Measurements from ENCODE around the gene CA5B. TPM values are rescaled to one million over a fixed set of nuclear protein-coding genes. Genes with fewer than 3 reads are reported as not detected.
A peak's percentile ranks its signal among the peaks of the same experiment; 100 is the strongest.
"Not testable (repeated sequence)": the region's sequence is repeated elsewhere in the genome, so short reads cannot be mapped to it uniquely, and the experiment has no call there.

CA5B gene, protein sequence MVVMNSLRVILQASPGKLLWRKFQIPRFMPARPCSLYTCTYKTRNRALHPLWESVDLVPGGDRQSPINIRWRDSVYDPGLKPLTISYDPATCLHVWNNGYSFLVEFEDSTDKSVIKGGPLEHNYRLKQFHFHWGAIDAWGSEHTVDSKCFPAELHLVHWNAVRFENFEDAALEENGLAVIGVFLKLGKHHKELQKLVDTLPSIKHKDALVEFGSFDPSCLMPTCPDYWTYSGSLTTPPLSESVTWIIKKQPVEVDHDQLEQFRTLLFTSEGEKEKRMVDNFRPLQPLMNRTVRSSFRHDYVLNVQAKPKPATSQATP
- 1 to 10 TPM; 1.5 to 1.6 TPM for polyA plus RNA-seq

DNA sequence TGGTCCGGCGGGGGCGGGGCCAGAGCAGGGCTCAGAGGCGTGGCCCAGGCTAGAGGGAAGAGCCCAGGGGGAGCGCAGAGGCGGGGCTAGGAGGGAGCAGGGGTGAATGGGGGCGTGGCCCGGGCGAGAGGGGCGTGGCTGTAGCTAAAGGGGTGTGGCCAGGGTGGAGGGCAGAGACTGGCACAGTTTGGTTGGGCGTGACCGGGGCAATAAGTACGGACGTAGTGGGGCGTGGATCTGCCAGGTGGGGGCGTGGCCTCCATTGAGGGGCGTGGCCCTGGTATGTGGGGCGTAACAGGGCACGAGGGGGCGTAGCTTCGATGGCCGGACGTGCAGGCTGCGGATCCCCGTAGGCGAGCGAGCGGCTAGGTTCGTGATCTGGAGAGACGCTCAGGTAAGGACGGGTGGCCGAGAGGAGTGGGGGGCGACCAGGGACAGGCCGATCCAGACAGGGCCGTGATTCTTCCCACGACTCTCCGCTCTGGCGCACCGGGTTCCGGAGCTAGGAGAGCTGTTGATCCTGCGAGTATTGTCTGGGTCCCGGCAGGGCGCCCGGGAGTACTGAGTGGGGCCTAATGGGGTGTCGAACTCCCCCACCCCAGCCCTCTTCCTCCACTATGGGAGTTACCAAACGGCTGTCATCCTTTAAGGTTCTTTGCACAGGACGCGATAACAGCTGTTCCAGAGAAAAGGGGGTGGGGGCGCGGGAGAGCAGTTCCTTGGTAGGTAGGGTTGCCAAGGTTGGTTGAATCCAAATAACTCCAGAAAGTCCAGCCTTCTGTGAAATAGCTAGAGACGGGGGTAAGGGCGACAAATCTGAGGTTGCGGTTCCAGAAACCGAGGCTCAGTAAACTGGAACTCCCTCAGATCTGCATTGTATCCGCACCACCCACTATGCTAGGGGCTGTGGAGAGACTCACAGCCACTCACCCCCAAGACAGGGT is at the start of gene CA5B:
Gene CA5B, plus strand, starts transcription at position 312 of the 944 bp plus-strand sequence. CDS start 11,754 bp downstream, outside the sequence.
- no peaks in the 10 kb centered on the region for H3K4me1 ChIP-seq (ENCODE audit: control insufficient read depth in 2 of 2, insufficient read depth in 2 of 2, low read length in 1 of 2)
- peak within 1 kb of the TSS; percentile 59 for H3K27ac ChIP-seq (ENCODE audit: low read depth in 2 of 2, low read length in 1 of 2)
- H3K27me3 ChIP-seq (ENCODE audit: control insufficient read depth in 1 of 2, insufficient read depth in 2 of 2, low read length in 2 of 2), result no peaks in the 10 kb centered on the region
- WGBS, 2 donors, result 3 to 8% methylated on average over 37 to 55 of the region's 55 CpGs
- no peaks in the 10 kb centered on the region for H3K36me3 ChIP-seq (ENCODE audit: control insufficient read depth in 2 of 2, insufficient read depth in 2 of 2, low read length in 1 of 2)
- no peaks in the 10 kb centered on the region for H3K9me3 ChIP-seq (ENCODE audit: control insufficient read depth in 2 of 2, insufficient read depth in 1 of 2, low read depth in 1 of 2, low read length in 1 of 2)
- peak within 1 kb of the TSS; percentile 56 to 71 for H3K4me3 ChIP-seq (ENCODE audit: low read depth in 1 of 2, low read length in 2 of 2)

DNA sequence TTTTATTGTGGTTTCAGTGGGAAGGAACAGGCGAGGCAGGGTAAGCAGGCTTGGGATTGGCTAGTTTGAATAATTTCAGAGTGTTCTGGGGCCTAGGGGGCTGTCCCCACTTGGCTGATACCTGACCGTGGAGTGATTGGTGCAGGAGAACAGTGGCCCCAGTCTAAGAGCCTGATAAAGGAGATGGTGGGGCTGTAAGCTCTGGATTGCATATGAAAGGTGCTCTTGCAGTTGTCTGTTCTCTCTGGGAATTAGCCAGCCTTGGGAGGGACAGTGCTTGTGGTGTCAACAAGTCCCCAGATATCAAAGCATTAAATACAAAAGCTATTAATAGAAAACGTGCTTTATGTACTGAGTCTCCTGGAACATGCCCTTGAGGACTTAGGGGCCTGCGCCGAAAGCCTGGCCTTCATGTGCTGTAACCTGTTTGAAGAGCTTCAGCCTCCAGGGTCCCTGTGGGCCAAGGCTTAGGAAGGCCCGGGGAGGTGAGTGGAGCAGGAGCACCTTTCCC is 43.1 kb upstream of the CA5B start:
- Histone ChIP-seq H3K36me3 (ENCODE audit: control insufficient read depth in 2 of 2, insufficient read depth in 2 of 2, low read length in 1 of 2) (peaks cover 0 to 2% of the 10 kb centered on the region in 2 donors), H3K27me3 (ENCODE audit: control insufficient read depth in 1 of 2, insufficient read depth in 2 of 2, low read length in 2 of 2) (no peaks in the 10 kb centered on the region), H3K9me3 (ENCODE audit: control insufficient read depth in 2 of 2, insufficient read depth in 1 of 2, low read depth in 1 of 2, low read length in 1 of 2) (no peaks in the 10 kb centered on the region), H3K4me1 (ENCODE audit: control insufficient read depth in 2 of 2, insufficient read depth in 2 of 2, low read length in 1 of 2) (peaks cover 0 to 2% of the 10 kb centered on the region in 2 donors), H3K4me3 (ENCODE audit: low read depth in 1 of 2, low read length in 2 of 2) (no peak overlapping the region), H3K27ac (ENCODE audit: low read depth in 2 of 2, low read length in 1 of 2) (no peak overlapping the region)
- WGBS, 2 donors, result 82% methylated on average over 6 of the region's 6 CpGs

DNA sequence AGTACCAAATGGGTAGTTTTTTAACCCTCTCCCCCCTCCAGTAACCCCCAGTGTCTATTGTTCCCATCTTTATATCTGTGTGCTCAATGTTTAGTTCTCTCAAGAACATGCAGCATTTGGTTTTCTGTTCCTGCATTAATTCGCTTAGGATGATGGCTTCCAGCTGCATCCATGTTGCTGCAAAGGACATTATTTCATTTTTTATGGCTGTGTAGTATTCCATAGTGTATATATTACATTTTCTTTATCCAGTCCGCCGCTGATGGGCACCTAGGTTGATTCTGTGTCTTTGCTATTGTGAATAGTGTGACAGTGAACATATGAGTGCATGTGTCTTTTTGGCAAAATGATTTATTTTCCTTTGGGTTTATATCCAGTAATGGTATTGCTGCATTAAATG is 41.6 kb upstream of the CA5B start:
- Histone ChIP-seq H3K36me3 (ENCODE audit: control insufficient read depth in 2 of 2, insufficient read depth in 2 of 2, low read length in 1 of 2) (peaks cover 0 to 2% of the 10 kb centered on the region in 2 donors), H3K27ac (ENCODE audit: low read depth in 2 of 2, low read length in 1 of 2) (no peak overlapping the region), H3K9me3 (ENCODE audit: control insufficient read depth in 2 of 2, insufficient read depth in 1 of 2, low read depth in 1 of 2, low read length in 1 of 2) (no peaks in the 10 kb centered on the region), H3K4me3 (ENCODE audit: low read depth in 1 of 2, low read length in 2 of 2) (no peak overlapping the region), H3K4me1 (ENCODE audit: control insufficient read depth in 2 of 2, insufficient read depth in 2 of 2, low read length in 1 of 2) (peaks cover 0 to 2% of the 10 kb centered on the region in 2 donors), H3K27me3 (ENCODE audit: control insufficient read depth in 1 of 2, insufficient read depth in 2 of 2, low read length in 2 of 2) (no peaks in the 10 kb centered on the region)
- WGBS, 2 donors, result 86 to 99% methylated on average over 3 of the region's 3 CpGs

DNA sequence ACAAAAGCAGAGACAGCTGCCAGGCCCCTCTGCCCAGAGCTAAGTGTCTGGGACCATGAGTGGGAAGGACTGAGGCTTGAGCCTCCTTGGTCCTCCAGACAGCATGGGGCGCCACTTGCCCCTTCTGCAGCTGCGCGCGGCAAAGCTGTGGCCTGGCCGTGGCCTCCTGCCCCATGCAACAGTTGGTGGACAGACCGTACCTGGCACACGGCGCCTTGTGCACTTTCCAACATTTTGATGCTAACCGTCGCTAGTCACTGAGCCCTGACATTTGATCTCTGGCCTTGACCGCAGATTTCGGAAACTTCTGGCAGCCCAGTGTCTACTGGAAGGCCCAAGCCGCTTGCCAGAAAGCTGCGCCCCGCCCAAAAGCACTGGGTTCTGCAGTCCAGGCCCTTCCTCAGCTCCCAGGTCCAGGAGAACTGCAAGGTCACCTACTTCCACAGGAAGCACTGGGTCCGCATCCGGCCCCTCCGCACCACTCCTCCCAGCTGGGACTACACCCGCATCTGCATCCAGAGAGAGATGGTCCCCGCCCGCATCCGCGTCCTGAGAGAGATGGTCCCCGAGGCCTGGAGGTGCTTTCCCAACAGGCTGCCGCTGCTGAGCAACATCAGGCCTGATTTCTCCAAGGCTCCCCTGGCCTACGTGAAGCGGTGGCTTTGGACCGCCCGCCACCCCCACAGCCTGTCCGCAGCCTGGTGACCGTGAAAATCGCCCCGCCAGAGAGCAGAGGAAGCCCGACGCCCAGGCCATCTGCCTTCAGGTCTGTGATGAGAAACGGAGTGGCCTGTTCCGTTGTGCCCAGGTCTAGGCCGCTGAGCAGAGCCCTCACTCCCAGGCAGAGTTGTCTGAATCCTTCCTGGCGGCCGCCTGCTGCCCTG is 35.3 kb upstream of the CA5B start:
- no peaks in the 10 kb centered on the region for H3K27me3 ChIP-seq (ENCODE audit: control insufficient read depth in 1 of 2, insufficient read depth in 2 of 2, low read length in 2 of 2)
- H3K27ac ChIP-seq (ENCODE audit: low read depth in 2 of 2, low read length in 1 of 2), result no peak overlapping the region
- no peak overlapping the region for H3K4me3 ChIP-seq (ENCODE audit: low read depth in 1 of 2, low read length in 2 of 2)
- no peaks in the 10 kb centered on the region for H3K9me3 ChIP-seq (ENCODE audit: control insufficient read depth in 2 of 2, insufficient read depth in 1 of 2, low read depth in 1 of 2, low read length in 1 of 2)
- H3K4me1 ChIP-seq (ENCODE audit: control insufficient read depth in 2 of 2, insufficient read depth in 2 of 2, low read length in 1 of 2), result no peaks in the 10 kb centered on the region
- H3K36me3 ChIP-seq (ENCODE audit: control insufficient read depth in 2 of 2, insufficient read depth in 2 of 2, low read length in 1 of 2), result no peaks in the 10 kb centered on the region
- WGBS, 2 donors, result 97 to 98% methylated on average over 40 of the region's 40 CpGs

DNA sequence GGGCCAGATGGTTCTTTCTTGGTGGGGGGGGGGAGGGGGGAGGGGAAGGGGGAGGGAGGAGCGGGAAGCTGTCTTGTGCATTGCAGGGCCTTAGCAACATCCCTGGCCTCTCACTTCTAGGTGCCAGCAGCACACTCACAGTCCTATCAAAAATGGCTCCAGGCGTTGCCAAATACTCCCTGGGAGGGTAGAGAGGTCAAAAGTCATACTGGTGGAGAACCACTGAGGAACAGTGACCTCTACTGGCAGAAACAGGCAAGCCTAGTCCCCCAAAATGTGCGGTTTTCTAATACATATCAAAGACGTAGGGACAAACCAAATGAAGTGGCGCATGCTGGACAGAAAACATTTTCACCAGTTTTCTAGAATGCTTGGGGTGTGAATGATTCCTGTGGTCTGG is 34.3 kb upstream of the CA5B start:
- not testable (repeated sequence) for H3K4me3 ChIP-seq (ENCODE audit: low read depth in 1 of 2, low read length in 2 of 2); H3K27me3 ChIP-seq (ENCODE audit: control insufficient read depth in 1 of 2, insufficient read depth in 2 of 2, low read length in 2 of 2); H3K9me3 ChIP-seq (ENCODE audit: control insufficient read depth in 2 of 2, insufficient read depth in 1 of 2, low read depth in 1 of 2, low read length in 1 of 2); H3K27ac ChIP-seq (ENCODE audit: low read depth in 2 of 2, low read length in 1 of 2); H3K36me3 ChIP-seq (ENCODE audit: control insufficient read depth in 2 of 2, insufficient read depth in 2 of 2, low read length in 1 of 2); H3K4me1 ChIP-seq (ENCODE audit: control insufficient read depth in 2 of 2, insufficient read depth in 2 of 2, low read length in 1 of 2)
- WGBS, 2 donors, result no CpG with 5 or more reads among the region's 5 CpGs

DNA sequence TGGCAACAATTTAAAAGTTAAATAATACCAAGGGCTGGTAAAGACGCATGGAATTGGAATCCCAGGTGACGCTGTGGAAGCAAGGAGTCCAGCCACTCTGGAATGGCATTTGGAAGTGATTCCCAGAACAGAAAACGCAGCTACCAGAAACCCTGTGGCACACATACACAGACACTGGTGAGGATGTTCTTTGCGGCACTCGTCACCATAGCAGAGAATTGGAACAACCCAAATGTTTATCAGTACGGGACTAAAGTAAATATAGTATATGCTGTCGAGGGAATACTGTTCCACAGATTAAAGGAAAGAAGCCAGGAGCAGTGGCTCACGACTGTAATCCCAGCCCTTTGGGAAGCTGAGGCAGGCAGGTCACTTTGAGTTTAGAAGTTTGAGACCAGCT is 33.8 kb upstream of the CA5B start:
- 90 to 99% methylated on average over 5 of the region's 8 CpGs for WGBS, 2 donors
- H3K36me3 ChIP-seq (ENCODE audit: control insufficient read depth in 2 of 2, insufficient read depth in 2 of 2, low read length in 1 of 2); H3K9me3 ChIP-seq (ENCODE audit: control insufficient read depth in 2 of 2, insufficient read depth in 1 of 2, low read depth in 1 of 2, low read length in 1 of 2); H3K27ac ChIP-seq (ENCODE audit: low read depth in 2 of 2, low read length in 1 of 2); H3K4me3 ChIP-seq (ENCODE audit: low read depth in 1 of 2, low read length in 2 of 2); H3K4me1 ChIP-seq (ENCODE audit: control insufficient read depth in 2 of 2, insufficient read depth in 2 of 2, low read length in 1 of 2); H3K27me3 ChIP-seq (ENCODE audit: control insufficient read depth in 1 of 2, insufficient read depth in 2 of 2, low read length in 2 of 2): not testable (repeated sequence)

DNA sequence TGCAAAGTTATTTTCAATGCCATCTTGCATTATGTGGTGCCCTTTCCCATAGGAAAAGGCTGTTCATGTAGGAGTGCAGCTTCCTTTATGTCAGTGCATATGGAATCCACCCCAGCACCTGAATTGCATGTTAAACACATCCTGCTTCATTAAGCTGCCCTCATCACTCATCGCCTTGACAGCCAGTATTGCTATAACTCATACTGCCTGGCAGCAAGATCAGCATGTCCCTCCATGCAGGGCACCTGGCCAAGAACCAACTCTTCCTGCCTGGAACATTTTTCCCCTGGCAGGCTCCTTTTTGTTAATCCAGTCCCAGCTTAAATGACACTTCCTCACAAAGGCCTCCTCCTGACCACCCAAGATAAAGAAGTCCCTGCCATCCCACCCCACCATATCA is 23.5 kb upstream of the CA5B start:
- Histone ChIP-seq H3K27me3 (ENCODE audit: control insufficient read depth in 1 of 2, insufficient read depth in 2 of 2, low read length in 2 of 2) (no peaks in the 10 kb centered on the region), H3K9me3 (ENCODE audit: control insufficient read depth in 2 of 2, insufficient read depth in 1 of 2, low read depth in 1 of 2, low read length in 1 of 2) (no peaks in the 10 kb centered on the region), H3K36me3 (ENCODE audit: control insufficient read depth in 2 of 2, insufficient read depth in 2 of 2, low read length in 1 of 2) (no peaks in the 10 kb centered on the region), H3K4me1 (ENCODE audit: control insufficient read depth in 2 of 2, insufficient read depth in 2 of 2, low read length in 1 of 2) (no peaks in the 10 kb centered on the region), H3K27ac (ENCODE audit: low read depth in 2 of 2, low read length in 1 of 2) (no peak overlapping the region), H3K4me3 (ENCODE audit: low read depth in 1 of 2, low read length in 2 of 2) (no peak overlapping the region)
- WGBS, 2 donors, result 57 to 59% methylated on average over 1 of the region's 1 CpG

DNA sequence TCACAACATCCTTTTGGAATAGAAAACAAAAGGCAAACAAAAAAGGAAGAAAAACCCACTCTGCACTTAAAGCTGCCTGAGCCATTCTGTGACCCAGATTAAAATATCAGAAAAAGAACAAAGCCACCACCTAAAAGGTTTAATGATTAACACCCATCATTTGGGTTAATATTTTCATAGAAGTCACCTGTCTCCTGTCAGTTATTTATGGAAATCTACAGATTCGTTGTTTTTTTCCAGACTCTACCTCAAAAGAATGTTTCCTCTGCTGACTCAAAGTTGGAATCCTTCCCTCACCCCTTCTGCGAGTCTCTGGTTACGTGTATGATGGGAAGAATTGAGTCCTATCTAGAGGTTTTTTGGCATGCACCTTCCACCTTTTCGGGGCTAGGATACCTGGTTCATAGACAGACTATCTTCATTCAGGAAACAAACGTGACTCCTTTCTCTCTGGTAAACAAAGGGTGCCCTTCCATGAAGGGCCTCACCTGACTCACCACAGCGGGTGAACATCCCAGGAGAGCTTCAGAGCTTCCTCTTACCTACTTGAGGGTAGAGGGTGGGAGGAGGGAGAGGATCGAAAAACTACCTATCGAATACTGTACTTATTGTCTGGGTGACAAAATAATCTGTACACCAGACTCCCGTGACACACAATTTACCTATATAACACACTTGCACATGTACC is 19.6 kb upstream of the CA5B start:
- 80 to 85% methylated on average over 9 of the region's 9 CpGs for WGBS, 2 donors
- Histone ChIP-seq H3K27me3 (ENCODE audit: control insufficient read depth in 1 of 2, insufficient read depth in 2 of 2, low read length in 2 of 2) (no peaks in the 10 kb centered on the region), H3K9me3 (ENCODE audit: control insufficient read depth in 2 of 2, insufficient read depth in 1 of 2, low read depth in 1 of 2, low read length in 1 of 2) (no peaks in the 10 kb centered on the region), H3K27ac (ENCODE audit: low read depth in 2 of 2, low read length in 1 of 2) (no peak overlapping the region), H3K4me3 (ENCODE audit: low read depth in 1 of 2, low read length in 2 of 2) (no peak overlapping the region), H3K36me3 (ENCODE audit: control insufficient read depth in 2 of 2, insufficient read depth in 2 of 2, low read length in 1 of 2) (no peaks in the 10 kb centered on the region), H3K4me1 (ENCODE audit: control insufficient read depth in 2 of 2, insufficient read depth in 2 of 2, low read length in 1 of 2) (no peaks in the 10 kb centered on the region)
